HepG2 (cell line): ENCODE results near the gene DUSP23. TPM values are rescaled to one million over a fixed set of nuclear protein-coding genes. Genes with fewer than 3 reads are reported as not detected.

Experiments
- ATAC-seq: fragments of 200-7000 bp; cut with Tn5 transposase; 3 replicates; pipeline ENCODE4 v1.9.1; 2020; ENCODE audit warnings: mild to moderate bottlenecking, moderate library complexity
- BruUV-seq: library from RNA; stranded (reverse); fragments of 400-500 nt; replicated peaks from 2 replicates; lab custom pipeline; 2021; lab: Mats Ljungman, UMichigan
- CTCF ChIA-PET: fragments of 300-600 bp; formaldehyde crosslinking; extraction: SDS; loops from one replicate; lab custom pipeline; 2021; ENCODE audit warnings: low total read pairs, inconsistent platforms, low intra/inter-chr PET ratio; lab: Yijun Ruan, JAX
- POLR2A ChIA-PET: fragments of 350-600 bp; sonication (Branson Sonifier 250); formaldehyde crosslinking; loops from one replicate; lab custom pipeline; 2020; ENCODE audit warnings: antibody characterized with exemption, inconsistent platforms; lab: Yijun Ruan, JAX
- DNase-seq: peaks from one replicate; pipeline ENCODE4 v3.0.0-alpha.2; 2015; ENCODE audit warnings: low spot score
- FAIRE-seq: peaks from 3 replicates; lab custom pipeline; 2011; peaks lifted over from hg19 to GRCh38; lab: Jason Lieb, UNC
- H2AFZ ChIP-seq: one replicate; pipeline ENCODE4 v1.6.1; 2011; ENCODE audit warnings: low read length, inconsistent platforms
- H3K27ac ChIP-seq: fragments of 300-600 bp; 3 replicates; pipeline ENCODE4 v1.8.0; 2011; ENCODE audit warnings: mixed run types, mild to moderate bottlenecking, mixed read lengths, low read length, inconsistent platforms; ENCODE audit not compliant: insufficient read depth; ENCODE audit errors: extremely low read length
- H3K27me3 ChIP-seq, 2 experiments: fragments of 200-600 bp in 1 of 2; 2 replicates in 1 of 2; 3 replicates in 1 of 2; pipeline versions ENCODE4 v1.6.0 to v1.8.0; 2011; ENCODE audit warnings: low read length in 2 of 2, mild to moderate bottlenecking in 2 of 2, moderate library complexity in 2 of 2, inconsistent platforms in 1 of 2; ENCODE audit not compliant: insufficient read depth in 2 of 2, control insufficient read depth in 1 of 2
- H3K36me3 ChIP-seq, 2 experiments: fragments of 200-600 bp in 1 of 2; replicated peaks in 1 of 2; 2 replicates in 1 of 2; 3 replicates in 1 of 2; pipeline versions ENCODE4 v1.5.1 to v1.8.0; 2011; ENCODE audit warnings: low read length in 2 of 2, inconsistent platforms in 1 of 2; ENCODE audit not compliant: insufficient read depth in 2 of 2, control insufficient read depth in 1 of 2
- H3K4me1 ChIP-seq: 2 replicates; pipeline ENCODE4 v1.5.1; 2012; ENCODE audit warnings: low read length, inconsistent platforms; ENCODE audit not compliant: insufficient read depth
- H3K4me2 ChIP-seq: 2 replicates; pipeline ENCODE4 v1.6.0; 2011; ENCODE audit warnings: low read depth, low read length, inconsistent platforms
- H3K4me3 ChIP-seq, 3 experiments: fragments of 200-600 bp in 1 of 3; sonication (generic), shearing (Covaris generic) in 1 of 3; replicated peaks in 1 of 3; 2 replicates each; pipeline ENCODE4 v1.5.1; 2011 to 2016; ENCODE audit warnings: low read length in 3 of 3, inconsistent platforms in 2 of 3, low read depth in 2 of 3, mild to moderate bottlenecking in 2 of 3, control low read depth in 1 of 3, mixed read lengths in 1 of 3; ENCODE audit not compliant: insufficient read depth in 1 of 3
- H3K79me2 ChIP-seq: one replicate; pipeline ENCODE4 v1.6.1; 2011; ENCODE audit warnings: low read length, inconsistent platforms; ENCODE audit not compliant: insufficient read depth
- H3K9ac ChIP-seq: 2 replicates; pipeline ENCODE4 v1.6.0; 2011; ENCODE audit warnings: mild to moderate bottlenecking, low read depth, low read length, inconsistent platforms; ENCODE audit not compliant: insufficient read depth
- H3K9me3 ChIP-seq: 2 replicates; pipeline ENCODE4 v1.5.1; 2012; ENCODE audit warnings: mild to moderate bottlenecking, low read length
- H4K20me1 ChIP-seq: 2 replicates; pipeline ENCODE4 v1.6.0; 2011; ENCODE audit warnings: inconsistent platforms, mild to moderate bottlenecking, low read length, moderate library complexity; ENCODE audit not compliant: insufficient read depth
- ATRX ChIP-seq: sonication (generic); formaldehyde crosslinking; IDR thresholded peaks from 2 replicates; pipeline ENCODE4 v1.4.0; 2020; ENCODE audit warnings: missing genetic modification reagents, borderline replicate concordance
- CEBPB ChIP-seq: IDR thresholded peaks from 2 replicates; pipeline ENCODE4 v1.6.1; 2011; ENCODE audit warnings: low read depth, low read length, improper control_type of control experiment, borderline replicate concordance
- KLF16 ChIP-seq, 2 experiments: sonication (generic) in 1 of 2; formaldehyde crosslinking in 1 of 2; IDR thresholded peaks; 2 replicates each; pipeline versions ENCODE4 v1.6.1 to v1.8.0; 2016 to 2023; ENCODE audit warnings: missing genetic modification reagents in 2 of 2, missing compliant biosample characterization in 1 of 2
- SOX6 ChIP-seq, 2 experiments: fragments of 450-650 bp in 1 of 2; sonication (generic) in 1 of 2; formaldehyde crosslinking in 1 of 2; IDR thresholded peaks; 2 replicates each; pipeline versions ENCODE4 v1.4.0 to v1.6.1; 2017 to 2020; ENCODE audit warnings: antibody characterized with exemption in 1 of 2, mild to moderate bottlenecking in 1 of 2, missing genetic modification reagents in 1 of 2
- ZNF761 ChIP-seq: sonication (generic); formaldehyde crosslinking; conservative IDR thresholded peaks from 2 replicates; pipeline ENCODE4 v1.4.0; 2020; ENCODE audit warnings: mild to moderate bottlenecking, missing genetic modification reagents
- ZNF850 ChIP-seq: sonication (generic); formaldehyde crosslinking; conservative IDR thresholded peaks from 2 replicates; pipeline ENCODE4 v1.9.0; 2021; ENCODE audit warnings: mild to moderate bottlenecking, missing genetic modification reagents
- WGBS: methylation state at CpG from one replicate; pipeline ENCODE4 v1.1.6; 2017; ENCODE audit warnings: low lambda C conversion rate; 5-methylcytosine and 5-hydroxymethylcytosine counted together
- in situ Hi-C: cut with HindIII; loops from 2 replicates; pipeline ENCODE4 v1.10.0; 2017; ENCODE audit warnings: low pct_unique_long_range_greater_than_20kb; ENCODE audit not compliant: extremely low pct_ligation_motif_present
- intact Hi-C: fragments of 100-400 bp; cut with micrococcal nuclease; formaldehyde crosslinking; loops from one replicate; pipeline ENCODE4 v1.10.0; 2022; ENCODE audit not compliant: unreplicated experiment
- polyA plus RNA-seq, 8 experiments: library from polyadenylated mRNA; depleted of rRNA in 3 of 8; stranded (reverse) in 7 of 8; unstranded in 1 of 8; fragments of >200 nt; fragmentation: Illumina TruSeq in 4 of 8; extraction: Trizol in 4 of 8; gene quantifications; 2 replicates each; pipeline versions ENCODE4 v1.2.1 to v1.2.3, GENCODE V29; 2011 to 2016; ENCODE audit warnings: low read depth in 4 of 8, missing spikeins in 1 of 8, mixed read lengths in 1 of 8; ENCODE audit not compliant: insufficient read depth in 1 of 8
- total RNA-seq, 5 experiments: library from RNA; depleted of rRNA; stranded (reverse); fragments of >200 nt; fragmentation: Illumina TruSeq; extraction: Trizol; gene quantifications; 2 replicates each; pipeline ENCODE4 v1.2.3, GENCODE V29; 2016; ENCODE audit warnings: low read depth in 1 of 5

Gene DUSP23
- total and polyA plus RNA-seq, 2 of the 13 experiments (the other 11 are each of a cell fraction or from before 2014, with no cell fraction given) = not detected

GRCh38 chr1:159802111-159802510 lies 21.3 kb downstream of the DUSP23 start, which contains the start of gene FCRL6:
Gene FCRL6 (plus strand): TSS chr1:159802360. CDS start chr1:159802425, 65 bp downstream.
- H3K4me2 ChIP-seq = no peak within 1 kb of the TSS
- H3K27me3 ChIP-seq = peaks cover 5 to 7% of the 10 kb centered on the region in 2 experiments; a peak in 3 of 5 replicates
- ATAC-seq = no peak
- FAIRE-seq = no peak
- POLR2A ChIA-PET = no interaction called here
- no peaks in the 10 kb centered on the region for H3K36me3 ChIP-seq
- no TSS peak for BruUV-seq
- H3K27ac ChIP-seq = no peak within 1 kb of the TSS
- H2AFZ ChIP-seq = no peak within 1 kb of the TSS
- CTCF ChIA-PET = no interaction called here
- no peak within 1 kb of the TSS for H3K9ac ChIP-seq
- intact Hi-C loops (no loop called here), in situ Hi-C loops (no loop called here)
- 18% methylated on average over 7 of the region's 8 CpGs for WGBS
- H3K4me1 ChIP-seq = no peaks in the 10 kb centered on the region
- H4K20me1 ChIP-seq = no peaks in the 10 kb centered on the region
- no peaks in the 10 kb centered on the region for H3K79me2 ChIP-seq
- H3K9me3 ChIP-seq = no peaks in the 10 kb centered on the region
- DNase-seq = no peak
- no peak within 1 kb of the TSS for H3K4me3 ChIP-seq
- TF ChIP-seq SOX6 (IDR thresholded peaks at IDR 0.05) (no peak), SOX6 (CRISPR knock-in tag; IDR thresholded peaks at IDR 0.05) (no peak), ZNF761 (CRISPR knock-in tag) (no peak)

- peaks cover 4 to 7% of the 10 kb centered on the region in 2 experiments; a peak in 3 of 5 replicates for H3K27me3 ChIP-seq
- H3K4me1 ChIP-seq = no peaks in the 10 kb centered on the region
- ATAC-seq (no peak), FAIRE-seq (no peak), DNase-seq (no peak)
- ChIA-PET CTCF (no interaction called here), POLR2A (no interaction called here)
- no peak overlapping the region for H3K27ac ChIP-seq
- peak; percentile 62; the same call in 1 of the 2 replicates for TF ChIP-seq CEBPB
- TF ChIP-seq KLF16 (CRISPR knock-in tag; IDR thresholded peaks at IDR 0.05) = no peak
- no peak for TF ChIP-seq ATRX
- no peak for TF ChIP-seq ZNF850
- H3K9ac ChIP-seq = no peak overlapping the region
- H3K79me2 ChIP-seq = no peaks in the 10 kb centered on the region
- no TSS peak for BruUV-seq
- in situ Hi-C loops (no loop called here), intact Hi-C loops (loop anchor here (1.0 kb wide), 1 partner anchor 87 kb away; no protein-coding TSS in a partner anchor)
- no peaks in the 10 kb centered on the region for H4K20me1 ChIP-seq
- H3K4me2 ChIP-seq = no peak overlapping the region
- H3K36me3 ChIP-seq = no peaks in the 10 kb centered on the region
- H3K4me3 ChIP-seq = no peak overlapping the region
- 16% methylated on average over 7 of the region's 7 CpGs for WGBS
- H3K9me3 ChIP-seq = no peaks in the 10 kb centered on the region
- H2AFZ ChIP-seq = no peak overlapping the region
Observed at GRCh38 chr1:159803956-159804689, 23.4 kb downstream of the DUSP23 start.
